ENCODE measurements around the gene GCH1. TPM values are rescaled to one million over a fixed set of nuclear protein-coding genes. Genes with fewer than 3 reads are reported as not detected.

GCH1 gene
- total RNA-seq, 4 donors from 2014 or later, result 6.9 to 13.2 (median 8.1) TPM

GRCh38 chr14:54797986-54798385, 104.6 kb downstream of the GCH1 start:
- DNase-seq (ENCODE audit: low spot score in 2 of 2), result no peak
- no peak overlapping the region for H3K27ac ChIP-seq
- no peak for TF ChIP-seq EP300 (IDR thresholded peaks at IDR 0.05)
- TF ChIP-seq POLR2A (IDR thresholded peaks at IDR 0.05), result no peak
- no peak for TF ChIP-seq CTCF (IDR thresholded peaks at IDR 0.05)
- 47 to 75% methylated on average over 4 of the region's 4 CpGs for WGBS, 2 donors
- H3K4me1 ChIP-seq, result no peaks in the 10 kb centered on the region
- H3K4me3 ChIP-seq, result no peak overlapping the region
- H3K9me3 ChIP-seq, result peaks cover 0 to 15% (median 0%) of the 10 kb centered on the region in 4 donors
- no peaks in the 10 kb centered on the region for H3K27me3 ChIP-seq
- H3K36me3 ChIP-seq, result no peaks in the 10 kb centered on the region

GRCh38 chr14:54797556-54797955, 105.1 kb downstream of the GCH1 start:
- 79 to 81% methylated on average over 5 to 6 of the region's 6 CpGs for WGBS, 2 donors
- H3K4me1 ChIP-seq, result no peaks in the 10 kb centered on the region
- no peak overlapping the region for H3K27ac ChIP-seq
- H3K36me3 ChIP-seq, result no peaks in the 10 kb centered on the region
- H3K9me3 ChIP-seq, result peaks cover 0 to 15% (median 0%) of the 10 kb centered on the region in 4 donors
- TF ChIP-seq EP300 (IDR thresholded peaks at IDR 0.05) (no peak), CTCF (IDR thresholded peaks at IDR 0.05) (no peak), POLR2A (IDR thresholded peaks at IDR 0.05) (no peak)
- no peaks in the 10 kb centered on the region for H3K27me3 ChIP-seq
- DNase-seq (ENCODE audit: low spot score in 2 of 2), result no peak
- no peak overlapping the region for H3K4me3 ChIP-seq

- peaks cover 0 to 5% (median 0%) of the 10 kb centered on the region in 3 donors for H3K36me3 ChIP-seq
- H3K4me3 ChIP-seq, result no peak overlapping the region
- peaks cover 0 to 15% (median 0%) of the 10 kb centered on the region in 4 donors for H3K9me3 ChIP-seq
- no peak overlapping the region for H3K27ac ChIP-seq
- DNase-seq (ENCODE audit: low spot score in 2 of 2), result no peak
- no peaks in the 10 kb centered on the region for H3K27me3 ChIP-seq
- TF ChIP-seq POLR2A (IDR thresholded peaks at IDR 0.05), result no peak
- TF ChIP-seq EP300 (IDR thresholded peaks at IDR 0.05), result no peak
- TF ChIP-seq CTCF (IDR thresholded peaks at IDR 0.05), result no peak
- H3K4me1 ChIP-seq, result no peaks in the 10 kb centered on the region
Measured at GRCh38 chr14:54796961-54797360, 105.7 kb downstream of the GCH1 start.

DNA sequence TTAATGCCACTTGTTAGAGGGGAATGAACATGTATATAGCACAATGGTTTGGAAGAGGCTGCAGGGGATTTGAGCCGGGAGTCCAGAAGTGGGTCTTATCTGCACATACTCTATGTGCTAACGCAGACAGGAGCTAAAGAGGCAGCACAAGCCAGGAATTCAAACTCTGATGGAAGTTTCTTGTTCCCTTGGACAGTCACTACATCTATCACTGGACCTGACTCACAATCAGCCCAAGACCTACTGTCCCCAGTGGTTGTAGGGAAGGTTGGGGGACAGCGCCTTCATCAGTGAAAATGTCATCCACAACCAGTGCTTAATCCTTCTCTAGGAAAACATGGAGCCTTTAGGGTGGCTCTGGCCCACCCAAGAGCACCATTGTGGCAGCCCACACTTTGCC, 107.8 kb downstream of the GCH1 start:
- Histone ChIP-seq H3K4me1 (no peaks in the 10 kb centered on the region), H3K4me3 (no peak overlapping the region), H3K36me3 (peaks cover 0 to 24% (median 0%) of the 10 kb centered on the region in 3 donors), H3K27me3 (no peaks in the 10 kb centered on the region), H3K9me3 (peaks cover 0 to 15% (median 0%) of the 10 kb centered on the region in 4 donors), H3K27ac (no peak overlapping the region)
- WGBS, 2 donors, result 94 to 98% methylated on average over 3 of the region's 3 CpGs
- no peak for DNase-seq (ENCODE audit: low spot score in 2 of 2)
- no peak for TF ChIP-seq CTCF (IDR thresholded peaks at IDR 0.05)
- TF ChIP-seq POLR2A (IDR thresholded peaks at IDR 0.05), result no peak
- TF ChIP-seq EP300 (IDR thresholded peaks at IDR 0.05), result no peak

GRCh38 chr14:54794159-54794558, 108.5 kb downstream of the GCH1 start:
- WGBS, 2 donors, result 57 to 61% methylated on average over 1 of the region's 1 CpG
- no peak overlapping the region for H3K4me3 ChIP-seq

More at GRCh38 chr14:54794159-54794558, 108.5 kb downstream of the GCH1 start:
- H3K27ac ChIP-seq, result no peak overlapping the region
- peaks cover 0 to 15% (median 0%) of the 10 kb centered on the region in 4 donors for H3K9me3 ChIP-seq
- TF ChIP-seq CTCF (IDR thresholded peaks at IDR 0.05) (no peak), POLR2A (IDR thresholded peaks at IDR 0.05) (no peak), EP300 (IDR thresholded peaks at IDR 0.05) (no peak)
- peaks cover 0 to 30% (median 0%) of the 10 kb centered on the region in 3 donors for H3K36me3 ChIP-seq
- no peak for DNase-seq (ENCODE audit: low spot score in 2 of 2)
- no peaks in the 10 kb centered on the region for H3K27me3 ChIP-seq
- no peaks in the 10 kb centered on the region for H3K4me1 ChIP-seq

Measured in tibial nerve (tissue), 4 donors.